ENCODE measurements around the gene FITM2. TPM values are rescaled to one million over a fixed set of nuclear protein-coding genes. Genes with fewer than 3 reads are reported as not detected.
"Not testable (repeated sequence)": the region's sequence is repeated elsewhere in the genome, so short reads cannot be mapped to it uniquely, and the experiment has no call there.

The FITM2 gene
- total RNA-seq, 6 experiments from 2014 or later, result 11.3 to 13.6 (median 13.1) TPM

GRCh38 chr20:44302026-44302669 lies 8.9 kb downstream of the FITM2 start:
- Mint-ChIP-seq H3K9me3 (no peaks in the 10 kb centered on the region), H3K27ac (no peak overlapping the region), H3K4me3 (no peak overlapping the region), H3K27me3 (ENCODE audit: insufficient read depth) (no peaks in the 10 kb centered on the region), H3K36me3 (ENCODE audit: low read depth) (0 out of 2 replicates have a peak, but pooled peaks cover 3% of the 10 kb centered on the region), H3K4me1 (ENCODE audit: low read depth) (no peaks in the 10 kb centered on the region)
- no peak for DNase-seq
- no peak for TF ChIP-seq CTCF (IDR thresholded peaks at IDR 0.05)

DNA sequence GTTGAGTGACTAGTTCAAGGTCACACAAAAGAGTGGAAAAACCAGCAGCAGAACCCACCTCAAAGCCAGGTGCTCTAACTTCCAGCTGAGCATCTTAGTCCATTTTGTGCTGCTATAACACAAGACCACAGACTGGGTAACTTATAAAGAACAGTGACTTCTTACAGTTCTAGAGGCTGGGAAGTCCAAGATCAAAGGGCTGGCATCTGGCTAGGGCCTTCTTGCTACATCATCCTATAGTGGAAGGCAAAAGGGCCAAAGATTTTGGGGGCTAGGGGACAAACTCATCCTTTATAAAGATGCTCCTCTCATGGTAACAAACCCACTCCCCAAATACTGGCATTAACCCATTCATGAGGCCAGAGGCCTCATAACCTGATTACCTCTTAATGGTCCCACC lies 9.7 kb downstream of the FITM2 start:
- Mint-ChIP-seq H3K27me3 (ENCODE audit: insufficient read depth) (peaks cover 2% of the 10 kb centered on the region; the same call in 1 of the 2 replicates), H3K4me3 (no peak overlapping the region), H3K36me3 (ENCODE audit: low read depth) (no peaks in the 10 kb centered on the region), H3K9me3 (no peaks in the 10 kb centered on the region), H3K4me1 (ENCODE audit: low read depth) (no peaks in the 10 kb centered on the region), H3K27ac (no peak overlapping the region)
- no peak for DNase-seq
- no peak for TF ChIP-seq CTCF (IDR thresholded peaks at IDR 0.05)

DNA sequence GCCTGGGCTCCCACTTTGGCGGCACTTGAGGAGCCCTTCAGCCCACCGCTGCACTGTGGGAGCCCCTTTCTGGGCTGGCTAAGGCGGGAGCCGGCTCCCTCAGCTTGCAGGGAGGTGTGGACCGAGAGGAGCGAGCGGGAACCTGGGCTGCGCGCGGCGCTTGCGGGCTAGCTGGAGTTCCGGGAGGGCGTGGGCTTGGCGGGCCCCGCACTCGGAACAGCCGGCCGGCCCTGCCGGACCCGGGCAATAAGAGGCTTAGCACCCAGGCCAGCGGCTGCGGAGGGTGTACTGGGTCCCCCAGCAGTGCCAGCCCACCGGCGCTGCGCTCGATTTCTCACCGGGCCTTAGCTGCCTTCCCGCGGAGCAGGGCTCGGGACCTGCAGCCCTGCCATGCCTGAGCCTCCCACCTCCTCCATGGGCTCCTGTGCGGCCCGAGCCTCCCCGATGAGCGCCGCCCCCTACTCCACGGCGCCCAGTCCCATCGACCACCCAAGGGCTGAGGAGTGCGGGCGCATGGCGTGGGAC lies 11.9 kb downstream of the FITM2 start:
- H3K36me3 Mint-ChIP-seq (ENCODE audit: low read depth); H3K27me3 Mint-ChIP-seq (ENCODE audit: insufficient read depth); H3K4me3 Mint-ChIP-seq; H3K27ac Mint-ChIP-seq; H3K4me1 Mint-ChIP-seq (ENCODE audit: low read depth); H3K9me3 Mint-ChIP-seq; DNase-seq: not testable (repeated sequence)

GRCh38 chr20:44297721-44298120 lies 13.3 kb downstream of the FITM2 start:
- Mint-ChIP-seq H3K4me1 (ENCODE audit: low read depth) (no peaks in the 10 kb centered on the region), H3K27ac (no peak overlapping the region), H3K9me3 (no peaks in the 10 kb centered on the region), H3K4me3 (no peak overlapping the region), H3K36me3 (ENCODE audit: low read depth) (no peaks in the 10 kb centered on the region), H3K27me3 (ENCODE audit: insufficient read depth) (peaks cover 2% of the 10 kb centered on the region; the same call in 1 of the 2 replicates)
- no peak for DNase-seq
- no peak for TF ChIP-seq CTCF (IDR thresholded peaks at IDR 0.05)

GRCh38 chr20:44296011-44296410 lies 15.0 kb downstream of the FITM2 start:
- no peaks in the 10 kb centered on the region for H3K36me3 Mint-ChIP-seq (ENCODE audit: low read depth)
- no peaks in the 10 kb centered on the region for H3K9me3 Mint-ChIP-seq
- peaks cover 3% of the 10 kb centered on the region; the same call in 1 of the 2 replicates for H3K27me3 Mint-ChIP-seq (ENCODE audit: insufficient read depth)
- no peak overlapping the region for H3K27ac Mint-ChIP-seq
- no peak for DNase-seq
- no peaks in the 10 kb centered on the region for H3K4me1 Mint-ChIP-seq (ENCODE audit: low read depth)
- no peak for TF ChIP-seq CTCF (IDR thresholded peaks at IDR 0.05)
- H3K4me3 Mint-ChIP-seq, result no peak overlapping the region

DNA sequence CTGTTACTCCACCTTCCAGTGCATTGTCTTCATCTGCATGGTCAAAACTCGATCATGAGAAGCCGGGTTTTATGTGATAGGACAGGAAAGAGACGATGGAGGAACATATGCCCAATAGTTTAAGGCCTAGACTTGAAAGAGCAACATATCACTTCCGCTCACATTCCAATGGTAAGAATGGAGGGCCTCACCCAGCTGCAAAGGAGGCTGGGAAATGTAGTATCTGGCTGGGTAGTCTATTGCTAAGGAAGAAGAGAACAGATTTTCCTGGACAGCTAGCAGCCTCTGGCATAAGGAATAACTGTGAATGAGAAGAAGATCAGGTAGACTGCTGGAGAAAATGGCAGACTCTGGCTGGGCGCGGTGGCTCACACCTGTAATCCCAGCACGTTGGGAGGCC lies 19.2 kb downstream of the FITM2 start:
- no peak overlapping the region for H3K4me3 Mint-ChIP-seq
- no peak overlapping the region for H3K27ac Mint-ChIP-seq
- H3K27me3 Mint-ChIP-seq (ENCODE audit: insufficient read depth), result peaks cover 3% of the 10 kb centered on the region
- no peaks in the 10 kb centered on the region for H3K36me3 Mint-ChIP-seq (ENCODE audit: low read depth)
- H3K4me1 Mint-ChIP-seq (ENCODE audit: low read depth), result no peaks in the 10 kb centered on the region
- no peak for DNase-seq
- H3K9me3 Mint-ChIP-seq, result no peaks in the 10 kb centered on the region
- no peak for TF ChIP-seq CTCF (IDR thresholded peaks at IDR 0.05)
